ENCODE results near the gene UBAP2L. TPM values are rescaled to one million over a fixed set of nuclear protein-coding genes. Genes with fewer than 3 reads are reported as not detected.
A peak's percentile ranks its signal among the peaks of the same experiment; 100 is the strongest.

UBAP2L gene
- total and polyA plus RNA-seq, 9 of the 15 experiments (the other 6 are each of a cell fraction or from before 2014, with no cell fraction given), result 75.0 to 245 (median 119) TPM

DNA sequence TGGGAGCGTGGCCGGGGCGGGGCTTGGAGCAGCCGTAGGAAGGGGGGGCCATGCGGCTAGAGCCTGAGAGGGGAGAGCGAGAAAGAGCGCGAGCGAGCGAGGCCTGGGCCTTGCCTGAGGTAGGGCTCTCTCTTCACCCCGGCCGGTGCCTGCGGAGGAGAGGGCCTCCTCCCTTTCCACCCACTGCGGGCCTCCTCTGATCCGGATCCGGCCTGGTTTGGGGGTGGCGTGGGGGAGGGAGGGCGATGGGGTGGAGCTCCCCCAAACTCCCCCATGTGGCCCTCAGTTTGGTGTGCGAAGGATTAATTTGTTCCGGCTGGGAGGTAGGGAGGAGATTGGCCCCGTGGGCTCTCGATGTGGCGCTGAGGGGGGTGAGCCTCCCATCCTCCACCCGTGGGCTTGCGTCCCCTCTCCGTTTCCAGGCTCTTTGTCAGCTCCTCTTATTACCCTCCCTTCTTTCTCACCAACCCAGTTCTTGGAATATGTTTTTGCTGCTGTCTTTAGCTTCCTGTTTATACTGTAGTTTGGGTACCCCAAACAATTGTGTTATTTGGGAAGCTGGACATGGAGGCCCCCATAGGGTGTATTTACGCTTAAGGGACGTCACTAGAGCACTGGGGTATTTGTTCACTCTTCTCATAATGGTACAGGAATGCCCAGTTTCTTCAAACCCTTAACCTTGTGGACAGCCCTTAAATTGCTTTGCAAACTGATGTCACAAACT, 685 bp downstream of the UBAP2L start (continued):
- TF ChIP-seq, protein P1, sequence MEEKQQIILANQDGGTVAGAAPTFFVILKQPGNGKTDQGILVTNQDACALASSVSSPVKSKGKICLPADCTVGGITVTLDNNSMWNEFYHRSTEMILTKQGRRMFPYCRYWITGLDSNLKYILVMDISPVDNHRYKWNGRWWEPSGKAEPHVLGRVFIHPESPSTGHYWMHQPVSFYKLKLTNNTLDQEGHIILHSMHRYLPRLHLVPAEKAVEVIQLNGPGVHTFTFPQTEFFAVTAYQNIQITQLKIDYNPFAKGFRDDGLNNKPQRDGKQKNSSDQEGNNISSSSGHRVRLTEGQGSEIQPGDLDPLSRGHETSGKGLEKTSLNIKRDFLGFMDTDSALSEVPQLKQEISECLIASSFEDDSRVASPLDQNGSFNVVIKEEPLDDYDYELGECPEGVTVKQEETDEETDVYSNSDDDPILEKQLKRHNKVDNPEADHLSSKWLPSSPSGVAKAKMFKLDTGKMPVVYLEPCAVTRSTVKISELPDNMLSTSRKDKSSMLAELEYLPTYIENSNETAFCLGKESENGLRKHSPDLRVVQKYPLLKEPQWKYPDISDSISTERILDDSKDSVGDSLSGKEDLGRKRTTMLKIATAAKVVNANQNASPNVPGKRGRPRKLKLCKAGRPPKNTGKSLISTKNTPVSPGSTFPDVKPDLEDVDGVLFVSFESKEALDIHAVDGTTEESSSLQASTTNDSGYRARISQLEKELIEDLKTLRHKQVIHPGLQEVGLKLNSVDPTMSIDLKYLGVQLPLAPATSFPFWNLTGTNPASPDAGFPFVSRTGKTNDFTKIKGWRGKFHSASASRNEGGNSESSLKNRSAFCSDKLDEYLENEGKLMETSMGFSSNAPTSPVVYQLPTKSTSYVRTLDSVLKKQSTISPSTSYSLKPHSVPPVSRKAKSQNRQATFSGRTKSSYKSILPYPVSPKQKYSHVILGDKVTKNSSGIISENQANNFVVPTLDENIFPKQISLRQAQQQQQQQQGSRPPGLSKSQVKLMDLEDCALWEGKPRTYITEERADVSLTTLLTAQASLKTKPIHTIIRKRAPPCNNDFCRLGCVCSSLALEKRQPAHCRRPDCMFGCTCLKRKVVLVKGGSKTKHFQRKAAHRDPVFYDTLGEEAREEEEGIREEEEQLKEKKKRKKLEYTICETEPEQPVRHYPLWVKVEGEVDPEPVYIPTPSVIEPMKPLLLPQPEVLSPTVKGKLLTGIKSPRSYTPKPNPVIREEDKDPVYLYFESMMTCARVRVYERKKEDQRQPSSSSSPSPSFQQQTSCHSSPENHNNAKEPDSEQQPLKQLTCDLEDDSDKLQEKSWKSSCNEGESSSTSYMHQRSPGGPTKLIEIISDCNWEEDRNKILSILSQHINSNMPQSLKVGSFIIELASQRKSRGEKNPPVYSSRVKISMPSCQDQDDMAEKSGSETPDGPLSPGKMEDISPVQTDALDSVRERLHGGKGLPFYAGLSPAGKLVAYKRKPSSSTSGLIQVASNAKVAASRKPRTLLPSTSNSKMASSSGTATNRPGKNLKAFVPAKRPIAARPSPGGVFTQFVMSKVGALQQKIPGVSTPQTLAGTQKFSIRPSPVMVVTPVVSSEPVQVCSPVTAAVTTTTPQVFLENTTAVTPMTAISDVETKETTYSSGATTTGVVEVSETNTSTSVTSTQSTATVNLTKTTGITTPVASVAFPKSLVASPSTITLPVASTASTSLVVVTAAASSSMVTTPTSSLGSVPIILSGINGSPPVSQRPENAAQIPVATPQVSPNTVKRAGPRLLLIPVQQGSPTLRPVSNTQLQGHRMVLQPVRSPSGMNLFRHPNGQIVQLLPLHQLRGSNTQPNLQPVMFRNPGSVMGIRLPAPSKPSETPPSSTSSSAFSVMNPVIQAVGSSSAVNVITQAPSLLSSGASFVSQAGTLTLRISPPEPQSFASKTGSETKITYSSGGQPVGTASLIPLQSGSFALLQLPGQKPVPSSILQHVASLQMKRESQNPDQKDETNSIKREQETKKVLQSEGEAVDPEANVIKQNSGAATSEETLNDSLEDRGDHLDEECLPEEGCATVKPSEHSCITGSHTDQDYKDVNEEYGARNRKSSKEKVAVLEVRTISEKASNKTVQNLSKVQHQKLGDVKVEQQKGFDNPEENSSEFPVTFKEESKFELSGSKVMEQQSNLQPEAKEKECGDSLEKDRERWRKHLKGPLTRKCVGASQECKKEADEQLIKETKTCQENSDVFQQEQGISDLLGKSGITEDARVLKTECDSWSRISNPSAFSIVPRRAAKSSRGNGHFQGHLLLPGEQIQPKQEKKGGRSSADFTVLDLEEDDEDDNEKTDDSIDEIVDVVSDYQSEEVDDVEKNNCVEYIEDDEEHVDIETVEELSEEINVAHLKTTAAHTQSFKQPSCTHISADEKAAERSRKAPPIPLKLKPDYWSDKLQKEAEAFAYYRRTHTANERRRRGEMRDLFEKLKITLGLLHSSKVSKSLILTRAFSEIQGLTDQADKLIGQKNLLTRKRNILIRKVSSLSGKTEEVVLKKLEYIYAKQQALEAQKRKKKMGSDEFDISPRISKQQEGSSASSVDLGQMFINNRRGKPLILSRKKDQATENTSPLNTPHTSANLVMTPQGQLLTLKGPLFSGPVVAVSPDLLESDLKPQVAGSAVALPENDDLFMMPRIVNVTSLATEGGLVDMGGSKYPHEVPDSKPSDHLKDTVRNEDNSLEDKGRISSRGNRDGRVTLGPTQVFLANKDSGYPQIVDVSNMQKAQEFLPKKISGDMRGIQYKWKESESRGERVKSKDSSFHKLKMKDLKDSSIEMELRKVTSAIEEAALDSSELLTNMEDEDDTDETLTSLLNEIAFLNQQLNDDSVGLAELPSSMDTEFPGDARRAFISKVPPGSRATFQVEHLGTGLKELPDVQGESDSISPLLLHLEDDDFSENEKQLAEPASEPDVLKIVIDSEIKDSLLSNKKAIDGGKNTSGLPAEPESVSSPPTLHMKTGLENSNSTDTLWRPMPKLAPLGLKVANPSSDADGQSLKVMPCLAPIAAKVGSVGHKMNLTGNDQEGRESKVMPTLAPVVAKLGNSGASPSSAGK (IDR thresholded peaks at IDR 0.05), result peak; percentile 12; the same call in 1 of the 2 replicates
- no peak for TF ChIP-seq SAP30 (IDR thresholded peaks at IDR 0.05; ENCODE audit: borderline replicate concordance, insufficient read depth, low read depth, low read length, poor library complexity, severe bottlenecking)
- peak; percentile 60; the same call in 1 of the 2 replicates for TF ChIP-seq ATF6 (CRISPR knock-in tag; IDR thresholded peaks at IDR 0.05)
- TF ChIP-seq ZBTB7A (IDR thresholded peaks at IDR 0.05; ENCODE audit: borderline replicate concordance, control insufficient read depth, low read depth, low read length), result peak; percentile 64; the same call in 1 of the 2 replicates
- TF ChIP-seq E2F4 (CRISPR knock-in tag; IDR thresholded peaks at IDR 0.05; ENCODE audit: low read depth), result 0 out of 2 replicates have a peak, but pooled peaks have one; percentile 18
- TF ChIP-seq HNRNPLL (IDR thresholded peaks at IDR 0.05; ENCODE audit: low read depth, low read length, poor library complexity, severe bottlenecking), result peak; percentile 15
- no peak for TF ChIP-seq ZNF24 (IDR thresholded peaks at IDR 0.05)
- TF ChIP-seq CSDE1 (IDR thresholded peaks at IDR 0.05), result 0 out of 4 replicates have a peak, but pooled peaks of 1 of the 2 experiments have one; percentile 20
- no peak for TF ChIP-seq NFIX (CRISPR knock-in tag; IDR thresholded peaks at IDR 0.05; ENCODE audit: low read depth)
